Measurements from ENCODE around the gene HSPB6. TPM values are rescaled to one million over a fixed set of nuclear protein-coding genes. Genes with fewer than 3 reads are reported as not detected.

Gene HSPB6
- total RNA-seq, 1 experiment from 2014 or later: 0.37 TPM

DNA sequence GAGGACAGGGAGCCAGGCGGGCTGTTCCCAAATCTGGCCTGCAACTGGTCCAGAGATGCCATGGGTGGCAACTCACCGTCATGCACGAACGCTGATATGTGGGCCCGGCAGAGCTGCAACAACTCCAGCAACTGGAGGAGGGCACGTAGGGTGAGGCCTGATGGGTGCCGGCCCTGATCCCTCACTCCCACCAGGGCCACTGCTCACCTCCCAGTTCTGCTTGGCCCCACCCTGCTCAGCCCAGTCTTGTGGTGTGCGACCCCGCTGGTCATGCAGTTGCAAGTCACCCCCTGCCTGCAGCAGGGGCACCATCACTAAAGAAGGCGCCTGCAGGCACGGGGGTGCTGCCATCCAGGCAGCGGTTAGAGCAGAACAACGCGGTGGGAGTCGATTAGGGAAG lies 35.5 kb upstream of the HSPB6 start:
- no CpG with 5 or more reads among the region's 15 CpGs for WGBS (ENCODE audit: extremely low coverage, insufficient read length, low lambda C conversion rate)
- no peak overlapping the region for H3K4ac ChIP-seq (ENCODE audit: low read depth, low read length)
- H2BK15ac ChIP-seq (ENCODE audit: low read depth, low read length): no peak overlapping the region
- no peak overlapping the region for H3K4me2 ChIP-seq (ENCODE audit: insufficient read depth, insufficient read length, low read length)
- no peak overlapping the region for H3K56ac ChIP-seq (ENCODE audit: insufficient read length, low read depth, low read length)
- DNase-seq: no peak
- TF ChIP-seq, protein P1, sequence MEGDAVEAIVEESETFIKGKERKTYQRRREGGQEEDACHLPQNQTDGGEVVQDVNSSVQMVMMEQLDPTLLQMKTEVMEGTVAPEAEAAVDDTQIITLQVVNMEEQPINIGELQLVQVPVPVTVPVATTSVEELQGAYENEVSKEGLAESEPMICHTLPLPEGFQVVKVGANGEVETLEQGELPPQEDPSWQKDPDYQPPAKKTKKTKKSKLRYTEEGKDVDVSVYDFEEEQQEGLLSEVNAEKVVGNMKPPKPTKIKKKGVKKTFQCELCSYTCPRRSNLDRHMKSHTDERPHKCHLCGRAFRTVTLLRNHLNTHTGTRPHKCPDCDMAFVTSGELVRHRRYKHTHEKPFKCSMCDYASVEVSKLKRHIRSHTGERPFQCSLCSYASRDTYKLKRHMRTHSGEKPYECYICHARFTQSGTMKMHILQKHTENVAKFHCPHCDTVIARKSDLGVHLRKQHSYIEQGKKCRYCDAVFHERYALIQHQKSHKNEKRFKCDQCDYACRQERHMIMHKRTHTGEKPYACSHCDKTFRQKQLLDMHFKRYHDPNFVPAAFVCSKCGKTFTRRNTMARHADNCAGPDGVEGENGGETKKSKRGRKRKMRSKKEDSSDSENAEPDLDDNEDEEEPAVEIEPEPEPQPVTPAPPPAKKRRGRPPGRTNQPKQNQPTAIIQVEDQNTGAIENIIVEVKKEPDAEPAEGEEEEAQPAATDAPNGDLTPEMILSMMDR (conservative IDR thresholded peaks at IDR 0.05): no peak
- Mint-ChIP-seq H3K36me3 (ENCODE audit: insufficient read depth in 1 of 3, low read depth in 3 of 3) (no peaks in the 10 kb centered on the region; a peak in 1 of 7 replicates), H3K4me1 (peaks cover 8 to 15% of the 10 kb centered on the region in 2 experiments), H3K27me3 (ENCODE audit: low read depth) (peaks cover 27% of the 10 kb centered on the region), H3K9me3 (no peaks in the 10 kb centered on the region), H3K4me3 (no peak overlapping the region; a peak in 1 of 5 replicates), H3K27ac (no peak overlapping the region)
- H4K91ac ChIP-seq (ENCODE audit: insufficient read length, low read depth, low read length): no peak overlapping the region
- H3K23me2 ChIP-seq (ENCODE audit: insufficient read length, low read depth, low read length, poor library complexity, severe bottlenecking): peaks cover 4% of the 10 kb centered on the region
- H3K79me1 ChIP-seq (ENCODE audit: insufficient read depth, low read depth, low read length, poor library complexity, severe bottlenecking): no peaks in the 10 kb centered on the region
- H4K5ac ChIP-seq (ENCODE audit: insufficient read length, low read depth, low read length): no peak overlapping the region
- H3T11ph ChIP-seq (ENCODE audit: low read length): no peak overlapping the region
- H3K4me1 ChIP-seq (ENCODE audit: insufficient read depth, low read length): no peaks in the 10 kb centered on the region
- peaks cover 3% of the 10 kb centered on the region; the same call in 1 of the 2 replicates for H3K27me3 ChIP-seq (ENCODE audit: insufficient read depth, low read length)
- no peak overlapping the region for H3K18ac ChIP-seq (ENCODE audit: insufficient read length, low read depth, low read length)
- no peaks in the 10 kb centered on the region for H3K79me2 ChIP-seq (ENCODE audit: insufficient read depth, low read length)
- H3K14ac ChIP-seq (ENCODE audit: insufficient read depth, low read length): no peak overlapping the region
- no peak overlapping the region for H2BK5ac ChIP-seq (ENCODE audit: insufficient read length, low read length)
- H3K9me3 ChIP-seq (ENCODE audit: control insufficient read depth, low read depth, low read length): no peaks in the 10 kb centered on the region
- H2AFZ ChIP-seq (ENCODE audit: low read length): no peak overlapping the region
- H3K23ac ChIP-seq (ENCODE audit: insufficient read length, low read depth, low read length): no peak overlapping the region
- no peak overlapping the region for H2AK5ac ChIP-seq (ENCODE audit: insufficient read length, low read length)
- no peak overlapping the region for H2BK120ac ChIP-seq (ENCODE audit: low read depth, low read length, poor library complexity, severe bottlenecking)
- H4K8ac ChIP-seq (replicated peaks; ENCODE audit: insufficient read length, low read depth, low read length): no peak overlapping the region
- peaks cover 3% of the 10 kb centered on the region for H4K20me1 ChIP-seq (ENCODE audit: control insufficient read depth, insufficient read depth, insufficient read length)
- H3K9ac ChIP-seq (ENCODE audit: extremely low read depth, insufficient read length, low read length): no peak overlapping the region
- no peak overlapping the region for H3K27ac ChIP-seq (ENCODE audit: insufficient read length, low read depth, low read length)
- H2BK12ac ChIP-seq (ENCODE audit: insufficient read length, low read depth, low read length): no peak overlapping the region
- no peak overlapping the region for H2BK20ac ChIP-seq (ENCODE audit: low read depth, low read length, poor library complexity, severe bottlenecking)

All from H9 (cell line).